ENCODE measurements around the gene CELSR1.

Gene CELSR1

DNA sequence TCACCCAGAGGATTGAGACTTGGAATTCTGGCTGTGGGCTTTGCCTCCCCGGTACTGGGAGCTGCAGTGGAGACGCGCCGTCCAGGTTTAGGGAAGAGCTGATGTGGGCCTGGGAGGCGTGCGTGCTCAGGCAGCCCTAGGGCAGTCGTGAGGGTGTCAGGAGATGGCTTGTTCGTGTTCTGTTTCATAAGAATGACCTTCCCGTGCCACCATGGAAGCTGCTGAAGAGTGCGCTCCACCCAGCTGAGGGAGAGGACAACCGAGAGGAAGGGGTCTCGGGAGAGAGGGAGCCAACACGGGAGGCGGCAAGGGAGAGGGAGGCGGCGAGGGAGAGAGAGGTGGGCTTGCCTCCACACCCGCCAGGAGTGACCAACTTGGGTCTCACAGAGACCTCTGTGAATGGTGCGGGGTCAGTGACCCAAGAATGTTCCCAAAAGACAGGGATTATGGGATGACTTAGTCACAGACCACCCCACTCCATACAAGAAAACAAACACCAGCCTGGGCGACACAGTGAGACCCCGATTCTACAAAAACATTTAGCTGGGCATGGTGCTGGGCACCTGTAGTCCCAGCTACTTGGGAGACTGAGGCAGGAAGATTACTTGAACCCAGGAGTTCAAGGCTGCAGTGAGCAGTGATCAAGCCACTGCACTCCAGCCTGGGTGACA is 216.6 kb downstream of the CELSR1 start:
- Histone ChIP-seq H3K4me2 (ENCODE audit: low read length) (no peak overlapping the region), H3K27ac (ENCODE audit: low read length) (no peak overlapping the region), H3K36me3 (replicated peaks; ENCODE audit: low read depth, low read length) (peaks cover 77% of the 10 kb centered on the region)

DNA sequence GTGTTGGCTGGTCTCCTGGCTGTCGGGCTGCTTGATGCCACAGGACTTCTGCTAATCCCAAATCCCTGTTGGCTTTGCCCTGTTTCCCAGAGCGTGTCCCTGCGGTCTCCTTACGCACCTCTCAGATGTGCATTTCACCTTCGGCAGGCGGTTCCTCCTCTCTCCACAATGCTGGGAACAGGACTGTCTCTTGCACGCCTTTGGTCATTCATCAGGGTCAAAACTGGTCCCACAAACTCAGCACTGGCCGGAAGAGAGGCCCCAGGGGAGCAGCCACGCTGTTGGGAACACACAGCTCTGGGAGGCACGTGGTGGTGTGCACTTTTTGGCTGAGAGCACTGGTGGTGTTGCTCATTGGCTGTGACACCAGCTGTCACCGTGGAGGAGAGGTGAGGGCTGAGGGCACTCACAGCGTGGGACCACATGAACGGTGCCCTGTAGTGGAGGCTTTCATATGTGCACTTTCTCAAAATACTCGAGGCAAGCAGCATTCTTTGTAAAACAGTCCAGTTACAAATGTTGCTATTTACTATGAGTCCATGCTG is 217.2 kb downstream of the CELSR1 start:
- Histone ChIP-seq H3K27ac (ENCODE audit: low read length) (no peak overlapping the region), H3K4me1 (ENCODE audit: low read length) (peaks cover 14% of the 10 kb centered on the region), H3K9me3 (ENCODE audit: insufficient read depth, low read length) (no peaks in the 10 kb centered on the region), H3K27me3 (ENCODE audit: low read depth, low read length) (no peaks in the 10 kb centered on the region), H3K4me3 (ENCODE audit: low read length) (no peak overlapping the region), H3K36me3 (replicated peaks; ENCODE audit: low read depth, low read length) (peaks cover 78% of the 10 kb centered on the region), H3K9ac (ENCODE audit: low read length) (no peak overlapping the region), H2AFZ (ENCODE audit: low read depth, low read length) (no peak overlapping the region), H3K4me2 (ENCODE audit: low read length) (no peak overlapping the region), H3K79me2 (ENCODE audit: low read length) (peaks cover 34% of the 10 kb centered on the region; the same call in 1 of the 2 replicates), H4K20me1 (ENCODE audit: insufficient read depth, low read length) (peaks cover 6% of the 10 kb centered on the region; the same call in 1 of the 2 replicates)
- TF ChIP-seq, protein P1, sequence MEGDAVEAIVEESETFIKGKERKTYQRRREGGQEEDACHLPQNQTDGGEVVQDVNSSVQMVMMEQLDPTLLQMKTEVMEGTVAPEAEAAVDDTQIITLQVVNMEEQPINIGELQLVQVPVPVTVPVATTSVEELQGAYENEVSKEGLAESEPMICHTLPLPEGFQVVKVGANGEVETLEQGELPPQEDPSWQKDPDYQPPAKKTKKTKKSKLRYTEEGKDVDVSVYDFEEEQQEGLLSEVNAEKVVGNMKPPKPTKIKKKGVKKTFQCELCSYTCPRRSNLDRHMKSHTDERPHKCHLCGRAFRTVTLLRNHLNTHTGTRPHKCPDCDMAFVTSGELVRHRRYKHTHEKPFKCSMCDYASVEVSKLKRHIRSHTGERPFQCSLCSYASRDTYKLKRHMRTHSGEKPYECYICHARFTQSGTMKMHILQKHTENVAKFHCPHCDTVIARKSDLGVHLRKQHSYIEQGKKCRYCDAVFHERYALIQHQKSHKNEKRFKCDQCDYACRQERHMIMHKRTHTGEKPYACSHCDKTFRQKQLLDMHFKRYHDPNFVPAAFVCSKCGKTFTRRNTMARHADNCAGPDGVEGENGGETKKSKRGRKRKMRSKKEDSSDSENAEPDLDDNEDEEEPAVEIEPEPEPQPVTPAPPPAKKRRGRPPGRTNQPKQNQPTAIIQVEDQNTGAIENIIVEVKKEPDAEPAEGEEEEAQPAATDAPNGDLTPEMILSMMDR (IDR thresholded peaks at IDR 0.05; ENCODE audit: low read depth, low read length), result no peak
- TF ChIP-seq EZH2phosphoT487 (IDR thresholded peaks at IDR 0.05; ENCODE audit: low read depth), result no peak

More for the DNA sequence above, 216.6 kb downstream of the CELSR1 start:
- H3K9me3 ChIP-seq (ENCODE audit: insufficient read depth, low read length), result no peaks in the 10 kb centered on the region
- H3K9ac ChIP-seq (ENCODE audit: low read length), result no peak overlapping the region
- H2AFZ ChIP-seq (ENCODE audit: low read depth, low read length), result no peak overlapping the region
- H3K4me3 ChIP-seq (ENCODE audit: low read length), result no peak overlapping the region
- no peaks in the 10 kb centered on the region for H3K27me3 ChIP-seq (ENCODE audit: low read depth, low read length)
- peaks cover 6% of the 10 kb centered on the region; the same call in 1 of the 2 replicates for H4K20me1 ChIP-seq (ENCODE audit: insufficient read depth, low read length)
- H3K4me1 ChIP-seq (ENCODE audit: low read length), result peaks cover 14% of the 10 kb centered on the region
- peaks cover 34% of the 10 kb centered on the region; the same call in 1 of the 2 replicates for H3K79me2 ChIP-seq (ENCODE audit: low read length)
- no peak for TF ChIP-seq EZH2phosphoT487 (IDR thresholded peaks at IDR 0.05; ENCODE audit: low read depth)
- TF ChIP-seq, protein P1 (IDR thresholded peaks at IDR 0.05; ENCODE audit: low read depth, low read length), result no peak

DNA sequence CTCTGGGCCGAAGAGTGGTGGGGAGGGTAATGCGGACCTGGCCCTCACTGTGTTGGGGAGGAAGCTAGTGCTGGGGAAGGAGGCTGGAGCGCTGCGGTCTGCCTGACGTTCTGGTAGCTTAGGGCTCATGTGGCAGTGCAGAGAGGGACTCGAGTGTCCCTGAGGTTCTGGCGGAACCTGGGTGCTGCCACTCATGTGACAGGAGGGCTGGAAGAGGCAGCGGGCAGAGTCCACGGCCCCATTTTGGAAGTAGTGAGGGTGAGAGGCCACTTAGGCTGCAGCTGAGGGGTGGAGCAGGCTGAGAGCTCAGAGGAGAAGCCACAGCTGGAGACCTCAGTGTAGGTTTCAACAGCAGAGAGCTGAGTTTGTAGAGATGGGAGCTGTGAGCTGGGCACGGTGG is 218.1 kb downstream of the CELSR1 start:
- H4K20me1 ChIP-seq (ENCODE audit: insufficient read depth, low read length), result peaks cover 6% of the 10 kb centered on the region; the same call in 1 of the 2 replicates
- peaks cover 34% of the 10 kb centered on the region; the same call in 1 of the 2 replicates for H3K79me2 ChIP-seq (ENCODE audit: low read length)
- peaks cover 77% of the 10 kb centered on the region for H3K36me3 ChIP-seq (replicated peaks; ENCODE audit: low read depth, low read length)

DNA sequence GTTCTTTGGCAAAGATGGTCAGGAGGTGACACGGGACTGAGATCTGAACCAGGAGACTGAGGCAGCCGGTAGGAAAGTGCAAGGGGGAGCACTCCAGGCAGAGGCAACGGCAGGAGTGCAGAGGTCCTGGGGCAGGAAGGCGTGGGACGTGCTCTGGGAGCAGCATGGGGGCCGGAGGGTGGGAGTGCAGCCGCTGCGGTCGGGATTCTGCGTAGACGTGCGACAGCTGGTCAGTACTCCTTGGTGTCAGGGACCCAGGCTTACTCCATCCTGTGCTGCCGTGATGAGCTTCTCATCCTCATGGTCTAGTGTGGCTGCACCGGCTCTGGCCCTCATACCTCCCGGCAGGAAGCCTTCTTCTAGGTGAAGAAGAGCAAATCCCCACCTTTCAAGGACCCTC is 218.8 kb downstream of the CELSR1 start:
- peaks cover 34% of the 10 kb centered on the region; the same call in 1 of the 2 replicates for H3K79me2 ChIP-seq (ENCODE audit: low read length)
- TF ChIP-seq, protein P1 (IDR thresholded peaks at IDR 0.05; ENCODE audit: low read depth, low read length), result no peak
- no peak for TF ChIP-seq EZH2phosphoT487 (IDR thresholded peaks at IDR 0.05; ENCODE audit: low read depth)
- no peak overlapping the region for H2AFZ ChIP-seq (ENCODE audit: low read depth, low read length)

More for the DNA sequence above, 218.1 kb downstream of the CELSR1 start:
- no peak overlapping the region for H3K4me2 ChIP-seq (ENCODE audit: low read length)
- H3K27me3 ChIP-seq (ENCODE audit: low read depth, low read length), result no peaks in the 10 kb centered on the region
- no peak overlapping the region for H3K9ac ChIP-seq (ENCODE audit: low read length)
- no peaks in the 10 kb centered on the region for H3K9me3 ChIP-seq (ENCODE audit: insufficient read depth, low read length)
- no peak overlapping the region for H2AFZ ChIP-seq (ENCODE audit: low read depth, low read length)
- no peak overlapping the region for H3K27ac ChIP-seq (ENCODE audit: low read length)
- TF ChIP-seq EZH2phosphoT487 (IDR thresholded peaks at IDR 0.05; ENCODE audit: low read depth), result no peak
- TF ChIP-seq, protein P1 (IDR thresholded peaks at IDR 0.05; ENCODE audit: low read depth, low read length), result no peak
- H3K4me3 ChIP-seq (ENCODE audit: low read length), result no peak overlapping the region
- peaks cover 14% of the 10 kb centered on the region for H3K4me1 ChIP-seq (ENCODE audit: low read length)

More for the DNA sequence above, 218.8 kb downstream of the CELSR1 start:
- Histone ChIP-seq H3K27ac (ENCODE audit: low read length) (no peak overlapping the region), H3K27me3 (ENCODE audit: low read depth, low read length) (no peaks in the 10 kb centered on the region), H3K4me2 (ENCODE audit: low read length) (no peak overlapping the region), H4K20me1 (ENCODE audit: insufficient read depth, low read length) (peaks cover 6% of the 10 kb centered on the region; the same call in 1 of the 2 replicates), H3K36me3 (replicated peaks; ENCODE audit: low read depth, low read length) (peaks cover 78% of the 10 kb centered on the region), H3K4me1 (ENCODE audit: low read length) (peaks cover 14% of the 10 kb centered on the region), H3K9me3 (ENCODE audit: insufficient read depth, low read length) (no peaks in the 10 kb centered on the region), H3K4me3 (ENCODE audit: low read length) (no peak overlapping the region), H3K9ac (ENCODE audit: low read length) (no peak overlapping the region)

Data from OCI-LY3 (cell line).